ENCODE results near the gene CTIF.

CTIF gene

DNA sequence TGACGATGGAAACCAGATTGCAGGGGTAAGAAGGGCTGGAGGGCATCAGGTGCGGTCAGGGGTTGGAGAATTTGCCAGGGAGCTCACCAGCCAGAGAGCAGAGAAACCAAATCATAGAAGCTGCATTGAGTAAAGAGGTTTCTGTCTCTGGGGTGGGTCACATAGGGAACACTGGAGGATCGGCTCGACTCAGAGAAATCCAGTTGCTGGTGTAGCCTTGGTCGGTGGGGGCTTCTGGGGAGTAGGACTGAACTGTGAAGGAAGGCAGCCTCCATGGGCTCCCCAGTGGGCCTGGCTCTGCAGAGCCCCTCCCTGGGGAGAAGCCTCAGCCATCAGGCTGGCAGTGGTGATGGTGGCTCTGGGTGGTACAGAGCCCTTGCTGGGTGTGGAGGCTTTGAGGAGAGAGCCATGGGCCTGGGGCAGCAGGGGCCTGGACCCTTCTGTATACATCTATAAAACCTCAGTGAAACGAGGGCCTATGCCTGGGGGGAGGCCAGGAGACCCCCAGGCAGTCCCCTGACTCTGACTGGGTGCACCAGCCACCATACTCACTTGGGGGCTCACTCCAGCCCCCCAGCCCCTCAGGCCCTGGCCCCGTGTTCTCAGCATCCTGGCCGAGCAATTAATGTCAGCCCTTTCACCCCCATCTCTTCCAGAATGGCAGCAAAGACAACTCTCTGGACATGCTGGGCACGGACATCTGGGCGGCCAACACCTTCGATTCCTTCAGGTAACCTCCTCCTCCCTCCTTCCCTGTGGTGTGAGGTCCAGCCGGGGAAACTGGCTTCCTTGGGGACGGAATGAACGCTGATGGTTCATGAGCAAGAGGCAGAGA, 124.5 kb downstream of the CTIF start:
- no peak overlapping the region for H3K27ac ChIP-seq
- TF ChIP-seq, protein P1, sequence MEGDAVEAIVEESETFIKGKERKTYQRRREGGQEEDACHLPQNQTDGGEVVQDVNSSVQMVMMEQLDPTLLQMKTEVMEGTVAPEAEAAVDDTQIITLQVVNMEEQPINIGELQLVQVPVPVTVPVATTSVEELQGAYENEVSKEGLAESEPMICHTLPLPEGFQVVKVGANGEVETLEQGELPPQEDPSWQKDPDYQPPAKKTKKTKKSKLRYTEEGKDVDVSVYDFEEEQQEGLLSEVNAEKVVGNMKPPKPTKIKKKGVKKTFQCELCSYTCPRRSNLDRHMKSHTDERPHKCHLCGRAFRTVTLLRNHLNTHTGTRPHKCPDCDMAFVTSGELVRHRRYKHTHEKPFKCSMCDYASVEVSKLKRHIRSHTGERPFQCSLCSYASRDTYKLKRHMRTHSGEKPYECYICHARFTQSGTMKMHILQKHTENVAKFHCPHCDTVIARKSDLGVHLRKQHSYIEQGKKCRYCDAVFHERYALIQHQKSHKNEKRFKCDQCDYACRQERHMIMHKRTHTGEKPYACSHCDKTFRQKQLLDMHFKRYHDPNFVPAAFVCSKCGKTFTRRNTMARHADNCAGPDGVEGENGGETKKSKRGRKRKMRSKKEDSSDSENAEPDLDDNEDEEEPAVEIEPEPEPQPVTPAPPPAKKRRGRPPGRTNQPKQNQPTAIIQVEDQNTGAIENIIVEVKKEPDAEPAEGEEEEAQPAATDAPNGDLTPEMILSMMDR (IDR thresholded peaks at IDR 0.05), result no peak
- no peak for TF ChIP-seq ZFX (IDR thresholded peaks at IDR 0.05; ENCODE audit: borderline replicate concordance)

DNA sequence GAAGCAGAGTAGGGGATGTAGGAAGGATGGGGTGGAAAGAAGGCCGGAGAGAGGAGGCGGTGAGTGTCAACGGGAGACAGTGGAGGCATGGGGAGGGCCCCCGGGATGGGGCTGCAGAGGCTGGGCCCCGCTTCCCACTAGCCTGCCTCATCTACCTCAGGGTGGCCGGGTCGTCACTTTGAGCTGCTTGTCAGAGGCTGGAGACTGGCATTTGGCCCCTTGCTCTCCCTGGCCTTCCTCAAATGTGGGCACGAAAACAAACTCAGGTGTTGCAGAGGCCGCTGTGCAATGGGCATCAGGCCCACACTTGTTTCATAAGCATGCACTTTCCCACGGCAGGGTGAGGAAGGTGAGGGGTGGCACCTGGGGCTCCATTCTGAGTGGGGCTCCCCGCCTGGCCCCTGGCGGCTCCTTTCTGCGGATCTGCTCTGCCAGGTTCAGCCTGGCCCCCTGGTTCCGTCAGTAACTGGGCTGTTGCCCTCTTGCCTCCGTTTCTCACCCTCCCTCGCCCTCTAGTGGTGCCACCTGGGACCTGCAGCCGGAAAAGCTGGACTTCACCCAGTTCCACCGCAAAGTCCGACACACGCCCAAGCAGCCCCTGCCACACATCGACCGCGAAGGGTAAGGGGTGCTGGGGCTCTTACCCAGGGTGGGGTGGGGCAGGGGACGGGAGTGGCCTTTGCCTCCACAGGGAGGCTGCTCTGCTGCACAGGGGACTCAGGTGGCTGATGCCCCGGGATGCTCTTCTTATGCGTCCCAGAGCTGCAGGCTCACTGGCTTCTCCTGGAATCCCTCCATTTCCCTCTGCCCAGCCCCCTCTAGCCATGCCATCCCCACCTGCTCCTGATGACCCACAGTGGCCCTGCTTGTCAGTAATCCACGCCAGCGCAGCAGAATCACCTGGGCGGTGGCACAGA, 125.4 kb downstream of the CTIF start:
- H3K27ac ChIP-seq, result no peak overlapping the region
- no peak for TF ChIP-seq ZFX (IDR thresholded peaks at IDR 0.05; ENCODE audit: borderline replicate concordance)
- TF ChIP-seq, protein P1 (IDR thresholded peaks at IDR 0.05), result peak; percentile 92

- no peak overlapping the region for H3K27ac ChIP-seq
- no peak for TF ChIP-seq ZFX (IDR thresholded peaks at IDR 0.05; ENCODE audit: borderline replicate concordance)
- TF ChIP-seq, protein P1 (IDR thresholded peaks at IDR 0.05), result no peak
Measured at GRCh38 chr18:48665654-48666053, 126.8 kb downstream of the CTIF start.

DNA sequence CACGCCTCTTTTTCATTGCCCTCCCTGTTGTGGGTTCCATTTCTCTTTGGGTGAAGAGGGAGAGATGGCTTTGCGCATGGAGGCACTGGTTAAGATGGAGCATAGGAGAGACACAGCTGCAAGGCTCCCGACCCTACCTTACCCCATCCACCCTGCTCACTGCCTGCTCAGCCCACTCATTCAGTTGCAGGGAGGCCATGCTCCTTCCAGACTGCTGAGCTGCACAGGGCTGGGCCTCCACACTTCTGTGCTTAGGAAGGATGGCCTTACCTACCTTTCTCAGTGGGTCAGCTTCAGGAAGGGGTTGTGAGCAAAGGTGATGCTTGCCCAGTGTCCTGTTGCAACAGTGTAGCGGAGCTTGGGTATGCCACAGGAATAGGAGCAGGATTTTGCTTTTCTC, 127.8 kb downstream of the CTIF start:
- H3K27ac ChIP-seq, result no peak overlapping the region
- no peak for TF ChIP-seq ZFX (IDR thresholded peaks at IDR 0.05; ENCODE audit: borderline replicate concordance)
- TF ChIP-seq, protein P1 (IDR thresholded peaks at IDR 0.05), result no peak

GRCh38 chr18:48667276-48668254, 128.7 kb downstream of the CTIF start:
- no peak overlapping the region for H3K27ac ChIP-seq
- no peak for TF ChIP-seq ZFX (IDR thresholded peaks at IDR 0.05; ENCODE audit: borderline replicate concordance)
- TF ChIP-seq, protein P1 (IDR thresholded peaks at IDR 0.05), result no peak

DNA sequence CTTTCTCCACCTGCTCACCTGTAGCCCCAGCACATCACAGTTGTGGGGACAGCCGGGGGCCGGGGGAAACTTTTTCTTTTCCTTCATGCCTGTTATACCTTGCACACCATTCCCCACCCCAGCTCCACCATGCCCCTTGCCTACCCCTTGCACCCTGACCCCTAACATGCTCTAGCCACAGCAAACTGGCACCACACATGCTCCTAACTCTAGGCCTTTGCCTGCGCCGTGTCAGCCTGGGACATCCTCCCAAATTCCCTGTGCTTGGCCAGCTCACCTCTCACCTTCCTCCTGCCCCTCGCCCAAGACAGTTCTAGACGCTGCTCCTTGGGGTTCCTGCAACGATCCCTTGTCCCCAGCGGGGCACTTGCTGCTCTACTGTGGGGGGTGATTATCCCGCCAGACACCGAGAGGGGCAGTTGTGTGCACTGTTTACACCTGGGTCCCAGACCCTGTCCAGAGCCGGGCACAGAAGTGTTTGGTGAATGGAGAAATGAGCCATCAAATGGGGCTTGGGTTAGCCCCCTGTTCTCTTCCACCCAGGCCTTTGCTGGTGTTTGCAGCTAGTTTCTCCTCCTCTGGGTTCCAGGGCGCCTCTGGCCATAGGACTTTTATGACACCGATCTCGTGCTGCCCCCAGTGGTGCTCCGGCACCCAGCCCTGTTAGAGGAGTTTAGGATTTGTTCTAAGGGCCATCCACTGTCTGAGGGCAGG, 129.8 kb downstream of the CTIF start:
- H3K27ac ChIP-seq, result no peak overlapping the region
- TF ChIP-seq, protein P1 (IDR thresholded peaks at IDR 0.05), result peak; percentile 35
- TF ChIP-seq ZFX (IDR thresholded peaks at IDR 0.05; ENCODE audit: borderline replicate concordance), result no peak

Data from 22Rv1 (cell line).